Activated CD8-positive, alpha-beta memory T cell treated with anti-CD3 and anti-CD28 coated beads, Interleukin-2, amount 50 U/mL, for 4 hours (primary cell): ENCODE measurements around the gene UBAC2.
"Not testable (repeated sequence)": the region's sequence is repeated elsewhere in the genome, so short reads cannot be mapped to it uniquely, and the experiment has no call there.

ENCODE experiments used
- DNase-seq: peaks from one replicate; pipeline ENCODE4 v3.0.0-alpha.2; 2020

Gene UBAC2

GRCh38 chr13:99383946-99384345, 183.3 kb downstream of the UBAC2 start:
- DNase-seq, result no peak

DNA sequence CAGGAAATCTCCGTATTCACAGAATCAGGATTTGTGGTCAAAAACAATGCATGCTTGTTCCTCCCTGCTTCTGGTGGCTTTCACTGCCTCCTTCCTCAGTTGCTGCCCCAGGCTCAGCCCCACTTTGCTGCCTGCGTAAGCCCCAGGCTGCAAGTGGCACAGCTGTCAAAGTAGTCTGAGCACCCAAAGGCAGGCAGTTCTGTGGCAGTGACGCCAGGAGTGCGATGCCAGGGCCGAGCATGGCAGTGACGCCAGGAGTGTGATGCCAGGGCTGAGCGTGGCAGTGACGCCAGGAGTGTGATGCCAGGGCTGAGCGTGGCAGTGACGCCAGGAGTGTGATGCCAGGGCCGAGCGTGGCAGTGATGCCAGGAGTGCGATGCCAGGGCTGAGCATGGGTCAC, 183.8 kb downstream of the UBAC2 start:
- peak; percentile 33 for DNase-seq

GRCh38 chr13:99385161-99385560, 184.5 kb downstream of the UBAC2 start:
- no peak for DNase-seq

DNA sequence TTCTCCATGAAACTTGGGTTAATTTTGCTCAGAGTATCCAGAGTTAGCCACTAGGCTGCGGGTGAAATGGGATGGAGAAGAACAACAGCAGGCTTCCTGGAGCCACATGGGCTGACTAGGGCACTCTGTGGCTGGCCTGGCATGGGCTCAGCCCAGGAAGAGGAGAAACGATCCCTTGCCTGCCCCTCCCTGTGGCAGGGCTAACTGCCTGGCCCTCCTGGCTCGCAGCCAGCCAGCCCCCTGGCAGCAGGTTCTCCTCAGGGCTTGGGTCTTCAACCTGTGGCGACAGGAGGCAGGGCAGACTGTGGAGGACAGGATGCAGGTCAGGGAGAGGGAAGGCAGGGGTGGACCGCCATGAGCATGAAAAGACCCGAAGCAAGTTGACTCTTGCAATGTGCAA, 185.3 kb downstream of the UBAC2 start:
- DNase-seq, result no peak

DNA sequence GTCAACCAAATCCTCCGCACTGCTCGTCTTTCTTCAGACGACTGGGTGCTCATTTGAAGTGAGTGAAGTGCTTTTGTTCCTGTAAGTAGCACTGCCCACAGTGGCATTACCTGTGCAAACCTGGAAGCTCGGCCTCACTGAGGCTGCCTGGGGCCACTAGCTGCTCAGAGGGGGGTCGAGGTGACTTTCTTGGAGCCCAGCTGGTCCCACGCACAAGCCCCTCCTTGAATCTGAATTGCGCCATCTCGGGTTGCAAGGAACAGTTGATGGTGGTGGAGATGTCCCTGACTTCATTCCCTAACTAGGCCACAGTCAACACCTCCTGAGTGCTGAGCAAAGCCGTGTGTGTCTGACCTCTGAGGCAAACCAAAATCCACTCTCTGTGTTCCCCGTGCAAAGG, 185.8 kb downstream of the UBAC2 start:
- no peak for DNase-seq

DNA sequence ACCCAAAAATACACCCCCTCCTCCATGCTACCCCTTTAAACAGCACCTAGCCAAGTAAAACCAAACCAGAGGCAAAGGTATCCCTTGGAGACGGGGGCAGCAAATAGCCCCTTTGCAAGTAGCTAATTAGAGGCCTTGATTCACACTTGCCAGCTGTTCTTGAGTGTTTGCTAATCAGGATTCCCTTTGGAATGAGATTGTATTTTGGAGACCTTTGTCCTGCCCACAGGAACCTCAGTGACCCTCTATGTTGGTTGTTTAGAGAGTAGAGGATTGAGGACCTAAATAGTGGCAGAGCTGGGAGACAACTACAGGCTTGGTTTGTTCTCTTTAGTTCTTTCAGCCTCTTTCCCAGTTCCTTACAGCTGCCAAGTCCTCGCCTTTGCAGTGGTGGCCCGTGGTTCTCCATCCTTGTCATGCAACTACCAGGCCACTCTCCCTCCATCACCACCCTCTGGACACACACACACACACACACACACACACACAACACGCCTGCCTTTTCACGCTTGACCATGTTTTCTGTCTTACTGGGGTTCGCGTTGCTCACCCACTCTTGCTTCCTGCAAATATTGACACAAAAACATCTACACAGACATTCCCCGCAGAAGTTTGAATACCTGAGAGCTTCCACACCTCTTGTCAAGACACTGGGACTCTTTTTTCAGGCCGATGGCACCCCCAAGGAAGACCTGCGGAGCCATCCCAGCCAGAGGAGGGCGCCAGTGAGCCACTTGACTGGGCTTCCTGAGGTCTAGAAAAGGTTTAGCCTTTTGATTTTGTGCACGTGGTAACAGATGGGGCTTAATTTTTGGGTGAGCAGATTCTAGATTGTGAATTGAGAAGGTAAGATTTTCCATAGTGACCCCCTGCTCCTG, 186.5 kb downstream of the UBAC2 start:
- DNase-seq, result peak; percentile 91

DNA sequence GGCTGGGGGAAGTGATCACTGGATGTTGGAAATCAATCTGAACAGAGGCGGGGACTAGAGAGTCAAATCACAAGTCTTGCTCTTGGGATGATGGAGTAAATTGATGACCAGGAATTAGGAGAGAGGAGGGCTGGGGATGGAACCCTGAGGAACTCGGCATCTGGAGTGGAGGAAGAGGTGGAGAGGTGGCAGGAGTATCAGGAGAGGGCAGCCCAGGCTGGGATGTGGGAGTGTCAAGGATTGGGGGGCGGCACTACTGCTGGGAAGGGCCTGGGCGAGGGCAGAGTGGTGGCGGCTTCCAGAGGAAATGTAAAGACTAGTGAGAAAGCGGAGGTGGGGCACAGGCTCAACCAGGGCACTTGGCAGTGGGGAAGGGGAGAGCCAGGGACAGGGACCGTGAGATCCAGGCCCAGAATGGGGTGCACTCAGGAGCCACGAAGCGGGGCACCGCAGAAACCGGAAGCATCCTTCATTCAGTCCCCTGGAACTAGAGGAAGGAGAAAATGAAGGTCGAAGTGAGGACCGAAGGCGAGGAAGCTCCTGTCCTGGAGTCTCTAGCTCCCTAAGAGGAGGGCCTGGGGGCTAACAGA, 187.8 kb downstream of the UBAC2 start:
- DNase-seq, result no peak

GRCh38 chr13:99389094-99389493, 188.4 kb downstream of the UBAC2 start:
- not testable (repeated sequence) for DNase-seq

DNA sequence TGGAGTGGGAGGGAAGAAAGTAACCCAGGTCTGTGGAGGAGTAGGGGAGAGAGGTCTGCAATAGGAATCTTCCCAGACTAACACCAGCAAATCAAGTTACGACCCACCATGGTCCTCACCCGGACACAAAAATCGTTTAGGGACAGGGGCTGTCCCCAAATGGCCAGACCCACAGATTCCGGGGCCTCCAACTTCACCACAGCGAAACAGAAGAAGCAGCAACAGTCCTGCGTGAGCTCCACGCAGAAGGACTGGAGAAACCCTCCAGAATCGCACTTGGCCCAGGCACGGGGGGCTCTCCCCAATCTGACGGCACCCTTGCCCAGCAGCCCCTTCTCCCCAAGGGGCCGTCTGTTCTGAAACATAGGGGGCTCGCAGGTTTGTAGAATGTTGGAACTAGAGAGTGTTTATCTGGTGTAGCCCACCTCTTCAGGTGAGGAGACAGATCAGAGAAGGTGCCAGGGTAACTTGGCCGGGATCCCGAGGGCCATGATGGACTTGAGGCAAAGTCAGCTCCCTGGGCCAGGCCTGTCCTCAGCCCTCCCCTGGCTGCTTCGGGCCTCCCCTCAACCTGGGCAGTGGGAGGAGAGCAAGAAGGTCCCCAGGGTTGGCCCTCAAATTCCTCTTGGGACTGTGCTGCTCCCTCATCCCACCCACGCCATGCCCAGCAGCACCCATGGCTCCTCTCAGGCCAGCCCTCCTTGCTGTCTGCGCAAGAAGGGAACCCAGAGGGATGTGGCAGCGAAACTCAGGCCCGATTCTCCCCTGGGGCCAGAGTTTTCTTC, 189.1 kb downstream of the UBAC2 start:
- DNase-seq, result peak; percentile 12

DNA sequence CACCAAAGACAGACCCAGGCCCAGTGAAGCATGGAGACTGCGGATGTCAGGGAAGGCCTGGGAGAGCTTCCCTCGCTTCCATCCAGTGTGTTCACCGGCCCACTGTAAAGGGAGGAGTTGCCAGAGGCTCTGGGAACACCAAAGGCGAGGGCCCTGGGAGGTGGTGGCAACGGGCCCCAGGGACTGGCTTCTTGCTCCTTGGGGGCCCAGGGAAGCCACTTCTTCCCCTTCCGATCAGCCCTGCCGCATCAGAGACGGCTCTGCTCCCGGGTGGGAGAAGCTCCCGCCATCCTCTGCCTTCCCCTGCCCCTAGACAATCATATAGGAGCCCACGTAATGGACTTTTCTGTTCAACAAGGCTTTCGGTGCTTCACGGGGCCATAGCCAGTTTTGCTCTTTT, 189.9 kb downstream of the UBAC2 start:
- peak; percentile 5 for DNase-seq

DNA sequence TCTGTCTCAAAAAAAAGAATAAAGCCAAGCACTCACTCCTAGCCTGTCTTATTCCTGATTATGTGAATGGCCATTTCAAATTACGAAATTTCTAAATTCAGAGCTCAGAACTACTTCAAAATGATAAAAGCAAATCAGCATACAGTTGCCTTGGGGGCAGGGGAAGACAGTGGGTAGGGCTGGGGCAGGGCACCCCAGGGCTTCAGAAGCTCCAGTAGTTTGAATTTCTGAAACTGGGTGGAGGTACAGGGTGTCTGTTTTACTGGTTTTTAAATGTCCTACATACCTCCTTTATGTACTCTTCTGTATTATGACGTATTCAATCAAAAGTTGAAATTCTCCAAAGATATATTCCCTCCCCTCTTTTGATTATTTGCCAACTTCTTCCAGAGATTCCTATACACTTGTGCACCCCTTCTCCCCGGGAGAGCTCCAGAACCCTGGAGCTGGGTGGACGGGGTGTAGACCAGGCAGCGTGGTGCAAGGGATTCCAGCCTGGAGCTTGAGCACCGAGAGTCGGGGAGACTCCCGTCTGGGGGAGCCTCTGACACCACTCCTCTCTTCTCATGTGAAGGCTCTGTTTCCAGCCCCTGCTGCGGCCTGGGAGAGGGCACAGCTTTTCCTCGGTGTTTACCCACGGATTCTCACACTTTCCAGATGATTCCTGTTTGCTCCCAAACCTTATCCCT, 191.3 kb downstream of the UBAC2 start:
- peak; percentile 2 for DNase-seq

GRCh38 chr13:99392470-99393135, 191.9 kb downstream of the UBAC2 start:
- no peak for DNase-seq

- DNase-seq, result peak; percentile 1
Measured at GRCh38 chr13:99393391-99393790, 192.7 kb downstream of the UBAC2 start.

GRCh38 chr13:99393791-99394735, 193.4 kb downstream of the UBAC2 start:
- DNase-seq, result peak; percentile 8

GRCh38 chr13:99395436-99395835, 194.8 kb downstream of the UBAC2 start:
- no peak for DNase-seq

DNA sequence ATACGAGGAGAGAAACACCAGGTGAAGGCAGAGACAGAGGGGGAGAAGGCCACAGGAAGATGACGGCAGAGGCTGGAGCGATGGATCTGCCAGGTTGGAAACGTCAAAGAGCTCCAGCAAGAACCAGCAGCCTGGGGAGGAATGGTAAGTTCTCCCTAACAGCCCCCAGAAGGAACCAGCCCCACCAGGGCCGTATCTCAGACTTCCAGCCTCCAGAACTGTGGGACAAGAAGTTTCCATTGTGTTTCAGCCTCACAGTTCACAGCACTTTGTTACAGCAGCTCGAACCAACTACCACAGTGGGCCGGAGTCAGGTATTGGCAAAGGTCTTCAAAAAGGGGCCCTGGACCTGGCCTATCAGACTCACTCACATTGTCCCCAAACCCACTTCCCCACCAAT, 195.8 kb downstream of the UBAC2 start:
- no peak for DNase-seq

- no peak for DNase-seq
Measured at GRCh38 chr13:99398071-99398470, 197.4 kb downstream of the UBAC2 start.

DNA sequence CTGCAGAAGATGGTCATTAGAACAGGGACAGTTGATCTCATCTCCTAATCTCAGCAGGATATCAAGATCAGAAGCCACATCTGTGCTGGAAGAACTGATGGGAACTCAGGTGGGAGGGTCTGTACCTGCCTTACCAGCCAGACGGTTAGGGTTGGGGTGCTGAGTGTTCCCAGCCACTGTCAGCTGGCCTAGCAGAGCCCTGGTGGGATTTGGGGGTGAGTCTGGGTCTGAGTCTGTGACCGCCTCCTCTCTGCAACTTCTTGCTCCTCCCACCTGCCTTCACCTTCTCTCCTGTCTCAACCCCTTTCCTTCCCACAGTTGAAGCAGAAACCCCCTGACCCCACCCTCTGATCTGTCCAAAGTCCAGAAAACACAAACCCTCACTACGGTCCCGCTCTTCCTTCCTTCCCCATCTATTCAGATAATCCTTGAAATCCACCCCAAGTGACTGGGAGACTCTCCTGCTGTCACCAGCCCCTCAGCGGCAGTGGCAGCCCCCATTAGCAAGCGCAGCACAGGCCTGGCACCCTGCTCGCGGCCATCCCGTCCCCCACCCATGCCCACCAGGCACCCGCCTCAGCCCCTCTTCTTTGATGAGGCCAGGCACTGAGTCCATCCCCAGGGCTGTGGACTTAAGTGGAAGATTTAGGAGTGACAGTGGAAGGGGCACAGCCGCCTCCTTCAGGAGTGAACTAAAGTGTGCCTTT, 198.4 kb downstream of the UBAC2 start:
- no peak for DNase-seq

DNA sequence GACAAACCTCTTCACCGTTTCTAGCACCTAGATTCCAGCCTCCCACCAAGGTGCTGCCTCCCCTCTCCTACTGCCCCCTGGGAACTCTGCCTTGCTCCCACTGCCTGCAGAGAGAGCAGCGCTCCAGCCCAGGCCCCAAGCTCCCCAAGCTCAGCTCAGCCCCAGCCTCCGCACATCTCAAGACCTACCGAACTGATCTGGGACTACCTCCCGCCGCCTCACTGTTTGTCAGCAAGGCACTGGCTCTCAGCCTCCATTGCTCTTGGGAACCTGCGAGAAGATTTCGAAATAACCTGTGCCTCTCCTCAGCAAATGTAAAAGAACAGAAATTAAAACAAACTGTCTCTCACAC, 198.9 kb downstream of the UBAC2 start:
- no peak for DNase-seq

GRCh38 chr13:99403458-99403971, 202.9 kb downstream of the UBAC2 start:
- DNase-seq, result no peak
